GM18868 (cell line): Measurements from ENCODE around the gene LRP1B.

ENCODE experiments used
- ATAC-seq: cut with Tn5 transposase; IDR thresholded peaks from one replicate; pipeline ENCODE4 v1.9.1; 2021; ENCODE audit warnings: mild to moderate bottlenecking, moderate library complexity; ENCODE audit not compliant: unreplicated experiment

LRP1B gene

DNA sequence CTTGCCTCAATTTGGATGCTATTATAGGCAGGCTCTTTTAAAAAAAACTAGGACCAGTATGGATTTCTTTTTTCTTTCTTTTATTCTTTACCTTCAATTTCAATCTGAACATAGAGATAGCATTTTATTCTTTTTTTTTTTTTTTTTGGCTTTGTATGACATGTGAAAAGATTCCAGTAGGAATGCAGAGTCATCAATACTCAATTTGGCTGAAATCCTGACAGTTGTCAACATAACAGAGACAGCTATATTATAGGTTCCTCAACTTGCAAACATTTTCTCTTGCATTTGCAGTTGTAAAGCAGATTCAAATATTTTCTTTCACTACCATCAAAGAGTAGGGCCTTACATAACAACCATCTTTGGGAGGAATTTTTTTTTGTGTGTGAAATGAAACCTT lies 334.4 kb downstream of the LRP1B start:
- ATAC-seq: no peak

DNA sequence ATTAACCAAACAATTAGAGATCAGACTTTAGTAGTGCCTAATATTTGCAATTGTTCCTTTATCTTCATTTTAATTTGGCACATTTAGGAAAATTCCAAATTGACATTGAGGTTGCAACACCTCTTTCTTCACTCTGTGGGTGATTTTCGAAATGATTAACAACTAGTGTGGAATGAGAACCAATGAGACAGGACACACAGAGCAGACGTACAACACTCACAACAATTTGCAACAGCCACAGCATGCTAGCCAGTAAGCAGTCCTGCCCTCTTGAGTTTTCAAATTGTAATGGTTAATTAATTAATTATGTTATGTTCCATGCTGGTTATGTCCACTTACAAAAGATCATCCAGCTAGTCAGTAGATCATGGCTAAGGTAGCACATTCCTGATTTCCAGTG lies 339.3 kb downstream of the LRP1B start:
- ATAC-seq: no peak

DNA sequence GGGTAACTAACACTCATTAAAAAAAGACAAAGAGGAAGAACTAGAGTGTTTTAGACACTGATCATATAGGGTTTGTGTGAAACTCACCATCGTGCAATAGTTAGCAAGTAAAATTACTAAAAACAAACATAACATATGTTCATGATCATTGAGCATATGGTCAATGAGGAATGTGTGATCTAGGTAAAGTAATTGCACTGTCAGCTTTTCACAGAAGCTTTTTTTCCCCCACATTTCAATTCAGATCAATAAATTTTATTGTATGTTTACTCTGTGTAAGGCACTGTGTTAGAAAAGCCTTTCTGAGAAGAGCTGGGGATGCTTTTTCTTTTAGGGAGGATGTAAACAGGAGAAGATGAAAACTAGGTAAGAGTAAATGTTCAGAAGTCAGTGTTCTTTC lies 348.2 kb downstream of the LRP1B start:
- ATAC-seq: no peak

DNA sequence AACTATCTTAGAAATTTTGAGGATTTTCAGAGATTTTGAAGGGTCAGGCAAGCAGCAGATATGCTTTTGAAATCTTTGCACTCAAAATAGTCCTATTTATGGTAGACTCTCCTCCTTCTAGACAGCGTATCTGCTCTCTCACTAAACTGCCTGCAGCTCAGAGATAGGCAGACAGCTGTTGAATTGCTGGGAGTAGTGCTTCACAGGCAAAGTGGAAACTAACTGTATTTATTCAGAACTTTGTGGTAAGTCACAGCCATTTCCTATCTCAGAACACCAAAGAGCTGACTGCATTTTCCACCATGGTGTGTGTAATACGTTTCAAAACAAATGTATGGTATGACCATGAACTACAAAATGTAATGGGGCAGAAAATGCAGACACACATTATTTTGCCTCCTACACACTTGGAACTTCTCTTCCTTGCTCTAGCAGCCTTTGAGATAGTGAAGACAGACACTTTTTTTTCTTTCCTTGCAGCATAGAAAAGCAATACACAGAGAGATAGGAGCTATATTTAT lies 352.4 kb downstream of the LRP1B start:
- ATAC-seq: no peak

DNA sequence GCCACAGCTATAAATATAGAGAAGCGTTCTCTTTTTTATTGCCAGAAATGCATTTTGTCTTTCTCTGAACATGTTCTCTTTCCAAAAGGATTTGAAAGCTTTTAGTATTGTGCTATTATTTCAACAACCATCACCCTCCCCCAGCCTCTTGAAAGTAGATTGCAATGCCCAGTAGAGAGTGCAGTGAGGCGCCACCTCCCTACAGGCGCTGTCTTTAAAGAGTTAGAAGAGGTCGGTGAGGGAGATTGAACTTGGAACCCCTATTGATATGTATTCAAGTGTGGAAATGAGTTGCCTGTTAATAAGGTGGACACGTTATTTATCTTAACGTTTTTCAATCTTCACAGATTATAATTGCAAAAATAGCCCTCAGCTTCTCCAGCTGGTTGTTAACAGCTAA lies 360.3 kb downstream of the LRP1B start:
- no peak for ATAC-seq

DNA sequence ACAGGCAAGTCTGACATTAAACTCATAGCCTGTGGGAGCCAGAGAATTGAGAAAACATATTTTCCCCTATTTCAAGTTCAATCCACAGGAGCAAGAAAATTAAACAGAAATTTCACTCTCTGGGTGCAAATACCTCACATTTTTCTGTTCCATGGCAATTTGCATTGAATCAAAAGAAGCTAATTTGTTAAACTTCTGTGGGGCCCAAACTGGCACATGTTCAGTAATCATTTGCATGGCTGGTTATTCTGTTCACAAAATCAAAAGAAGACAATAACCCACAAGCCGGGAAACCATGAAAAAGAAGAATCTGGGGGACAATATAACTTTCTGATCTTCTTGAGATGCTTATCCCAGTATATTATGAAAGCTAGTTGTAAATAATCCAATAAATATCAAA lies 363.1 kb downstream of the LRP1B start:
- ATAC-seq: no peak

DNA sequence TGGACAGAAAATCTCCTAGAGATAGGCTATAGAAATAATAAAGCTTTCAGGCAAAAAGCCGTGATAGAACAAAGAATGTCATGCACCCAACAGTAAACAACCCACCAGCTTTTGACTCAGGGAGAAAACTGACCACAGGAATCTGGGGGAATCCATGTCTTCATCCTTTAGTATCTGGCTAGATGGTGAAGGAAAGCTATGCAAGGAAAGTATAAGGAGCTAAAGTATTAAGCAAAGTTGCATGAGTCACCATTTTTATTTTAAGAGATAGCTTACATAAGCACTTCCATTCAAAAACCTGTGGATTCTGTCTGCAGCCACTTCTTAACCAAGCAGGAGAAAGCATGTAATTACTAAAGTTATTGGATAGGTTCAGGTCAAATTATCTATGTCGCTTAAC lies 363.8 kb downstream of the LRP1B start:
- no peak for ATAC-seq

DNA sequence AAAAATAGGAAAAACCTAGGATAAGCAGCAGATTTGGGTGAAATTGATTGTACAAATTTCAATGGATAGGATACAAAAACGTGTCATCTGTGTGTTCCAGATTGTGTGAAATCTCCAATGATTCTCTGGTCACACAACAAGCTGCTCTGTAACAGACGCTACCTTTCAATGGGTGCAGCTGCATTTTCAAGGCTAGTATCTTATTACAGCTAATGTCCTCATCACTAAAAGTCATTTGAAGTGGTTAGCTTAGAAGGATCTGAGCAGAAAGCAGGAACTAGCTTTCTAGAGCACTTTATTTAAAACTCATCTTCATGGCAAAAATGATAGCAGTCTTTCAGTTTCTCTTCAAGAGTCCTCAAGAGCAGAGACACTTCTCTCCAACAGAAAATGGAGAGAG lies 364.6 kb downstream of the LRP1B start:
- ATAC-seq: no peak

DNA sequence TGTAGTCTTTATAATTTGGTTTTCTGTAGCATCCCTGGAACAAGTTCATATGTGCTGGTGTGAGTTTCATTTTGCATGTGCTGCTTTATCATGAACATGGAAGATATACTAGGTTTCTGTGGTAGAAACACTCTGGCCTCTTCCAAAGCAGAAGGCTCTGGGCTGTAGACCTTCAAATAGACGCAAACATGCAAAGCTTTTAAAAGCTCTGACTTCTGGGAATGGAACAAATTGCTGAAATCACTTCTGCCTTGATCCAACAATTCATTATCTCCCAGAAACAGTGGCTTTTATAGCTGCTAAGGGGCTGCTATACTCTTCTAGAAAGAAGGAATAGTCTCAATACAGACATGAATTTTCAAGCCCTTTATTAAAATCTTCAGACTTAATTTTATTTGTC lies 382.2 kb downstream of the LRP1B start:
- no peak for ATAC-seq

DNA sequence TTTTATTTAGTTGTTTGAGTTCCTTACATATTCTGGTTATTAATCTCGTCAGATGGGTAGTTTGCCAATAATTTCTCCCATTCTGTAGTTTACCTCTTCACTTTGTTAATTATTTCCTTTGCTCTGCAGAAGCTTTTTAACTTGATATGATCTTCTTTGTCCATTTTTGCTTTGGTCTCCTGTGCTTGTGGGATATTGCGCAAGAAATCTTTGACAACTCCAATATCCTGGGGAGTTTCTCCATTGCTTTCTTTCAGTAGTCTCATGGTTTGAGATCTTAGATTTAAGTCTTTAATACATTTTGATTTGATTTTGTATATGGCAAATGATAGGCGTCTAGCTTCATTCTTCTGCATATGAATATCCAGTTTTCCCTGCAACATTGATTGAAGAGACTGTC lies 389.2 kb downstream of the LRP1B start:
- no peak for ATAC-seq

DNA sequence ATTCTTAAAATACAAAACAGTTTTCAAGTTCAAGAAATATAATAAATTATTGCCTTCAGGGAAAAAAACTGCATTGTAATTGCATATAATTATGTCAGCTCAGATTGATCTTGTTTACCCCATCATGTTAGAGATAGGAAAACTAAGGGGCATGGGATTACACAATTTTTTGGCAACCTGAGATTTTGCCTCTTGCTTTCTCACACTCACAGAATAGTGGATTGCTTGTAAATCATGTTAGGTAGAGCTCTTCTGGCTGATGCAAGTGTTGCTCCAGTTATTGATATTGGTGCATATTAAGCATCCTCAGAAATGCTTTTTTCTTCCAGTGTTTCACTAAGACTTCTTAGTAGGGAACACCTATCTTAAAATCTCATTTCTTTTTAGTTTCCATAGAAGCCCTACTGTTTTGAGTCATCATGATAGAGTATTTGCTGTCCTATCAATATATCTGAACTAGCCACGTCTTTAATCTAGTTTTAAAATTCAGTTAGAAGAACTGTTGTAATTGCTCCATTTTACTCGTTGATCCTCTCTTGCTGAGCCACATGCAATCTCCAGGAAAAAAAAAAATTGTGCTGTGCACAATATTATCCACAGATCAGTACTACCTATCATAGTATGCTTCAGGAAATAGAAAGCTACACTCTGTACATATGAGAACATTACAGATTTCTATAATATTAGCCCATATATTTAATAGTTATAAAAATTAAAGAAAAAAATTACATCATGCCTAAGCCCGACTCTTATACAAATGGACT lies 393.1 kb downstream of the LRP1B start:
- no peak for ATAC-seq

DNA sequence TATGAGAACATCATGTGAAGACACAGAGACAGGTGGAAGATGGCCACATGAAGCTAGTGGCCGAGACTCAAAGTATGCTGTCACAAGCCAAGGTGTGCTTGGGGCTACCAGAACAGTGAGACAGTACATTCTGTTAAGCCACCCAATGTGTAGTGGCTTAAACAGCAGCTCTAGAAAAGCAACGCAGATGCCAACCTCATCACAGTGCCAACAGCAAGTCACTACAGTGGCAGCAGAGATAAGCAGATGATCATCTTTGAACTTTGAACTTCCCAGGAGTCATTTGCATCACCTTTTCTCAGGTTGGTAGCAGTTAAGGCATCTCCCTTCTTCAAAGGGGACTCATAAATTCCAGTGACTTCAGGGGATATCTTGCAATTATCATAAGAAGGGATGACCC lies 394.4 kb downstream of the LRP1B start:
- ATAC-seq: no peak

DNA sequence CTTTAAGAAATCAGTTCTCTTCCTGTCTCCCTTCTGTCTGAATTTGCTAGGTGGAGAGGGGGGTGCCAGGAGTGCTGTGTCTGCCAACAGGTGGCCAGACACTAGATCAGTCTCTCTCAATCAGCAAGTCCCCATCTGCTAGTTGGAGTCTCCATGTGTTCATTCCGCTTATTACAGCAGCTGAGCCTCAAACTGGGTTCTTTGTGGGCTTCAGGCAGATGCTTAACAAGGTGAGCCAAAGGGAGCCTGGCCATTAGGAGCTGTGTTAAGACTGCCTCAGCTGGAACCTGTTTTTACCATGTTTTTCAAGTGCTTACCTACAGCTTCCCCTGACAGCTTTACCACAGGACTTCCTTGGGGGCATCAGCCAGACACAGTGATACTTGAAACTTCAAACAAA lies 401.9 kb downstream of the LRP1B start:
- no peak for ATAC-seq

DNA sequence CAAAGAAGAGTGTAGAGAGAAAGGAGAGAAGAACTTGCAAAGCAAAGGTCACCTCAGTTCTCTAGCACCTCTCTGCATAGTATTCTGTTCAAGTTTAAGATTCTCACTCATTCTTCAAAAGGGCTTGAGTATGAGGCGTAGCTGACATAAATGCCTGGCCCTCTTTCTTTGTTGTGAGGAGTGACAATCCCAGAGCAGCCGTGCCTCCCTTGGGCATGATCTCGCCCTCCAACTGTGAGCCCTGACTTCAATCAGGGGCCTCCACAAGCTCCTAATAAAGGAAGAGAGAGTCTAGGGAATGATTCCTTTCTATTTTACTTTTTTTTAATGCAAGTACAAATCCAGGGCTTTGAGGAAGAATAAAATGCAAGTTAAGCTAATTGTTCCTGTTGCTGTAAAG lies 402.7 kb downstream of the LRP1B start:
- no peak for ATAC-seq

DNA sequence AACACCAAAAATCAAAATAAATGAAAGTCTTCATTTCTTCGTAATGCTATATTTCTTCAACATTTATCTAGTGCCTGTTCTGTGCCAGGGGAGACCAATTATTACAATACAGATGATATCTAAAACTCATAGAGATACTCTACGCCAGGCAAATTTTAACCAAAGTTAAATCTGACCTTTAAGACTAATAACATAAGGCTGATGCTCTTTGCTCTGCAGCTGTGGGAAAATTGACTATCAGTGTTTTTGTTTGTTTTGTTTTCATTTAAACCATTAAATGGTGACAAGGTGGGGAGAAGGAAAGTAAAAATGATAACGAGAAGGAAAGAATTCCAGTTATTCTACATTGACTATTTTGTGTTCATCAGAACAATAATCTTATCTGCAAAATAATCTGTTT lies 406.4 kb downstream of the LRP1B start:
- no peak for ATAC-seq

DNA sequence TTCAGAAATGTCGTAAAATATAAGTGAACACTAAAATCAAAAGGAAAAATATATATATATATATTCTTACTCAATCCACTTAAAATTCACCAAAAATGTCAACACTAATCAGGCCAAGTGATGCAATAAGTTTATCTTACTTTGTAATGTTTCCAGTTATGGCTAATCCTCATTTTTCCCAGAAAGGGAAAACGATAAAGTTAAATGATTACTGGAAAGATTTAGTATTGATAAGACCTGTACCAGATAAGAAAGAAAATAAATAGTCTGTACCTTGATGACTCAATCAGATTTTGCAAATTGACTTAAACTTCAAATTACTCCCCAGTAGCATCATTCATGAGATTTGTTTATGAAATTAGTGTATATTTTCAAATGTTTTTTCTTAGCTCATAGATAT lies 407.0 kb downstream of the LRP1B start:
- ATAC-seq: no peak

DNA sequence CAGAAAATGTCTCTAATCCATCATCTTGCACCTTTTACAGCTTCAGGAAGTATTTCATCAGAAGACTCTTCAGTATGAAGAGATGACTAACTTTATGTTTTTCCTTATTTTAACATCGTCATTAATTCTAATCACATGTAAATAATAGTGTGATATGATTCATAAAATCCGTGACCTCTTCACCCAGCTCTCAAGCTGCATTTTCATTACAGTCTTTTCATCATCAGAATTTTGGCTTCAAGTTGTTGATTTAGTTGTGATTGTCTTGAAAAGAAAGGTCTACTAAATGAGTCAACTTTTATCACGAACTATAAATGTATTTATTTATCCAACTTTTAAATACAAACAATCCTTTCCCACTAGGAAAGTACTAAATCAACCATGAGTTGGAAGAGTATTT lies 410.3 kb downstream of the LRP1B start:
- ATAC-seq: no peak

DNA sequence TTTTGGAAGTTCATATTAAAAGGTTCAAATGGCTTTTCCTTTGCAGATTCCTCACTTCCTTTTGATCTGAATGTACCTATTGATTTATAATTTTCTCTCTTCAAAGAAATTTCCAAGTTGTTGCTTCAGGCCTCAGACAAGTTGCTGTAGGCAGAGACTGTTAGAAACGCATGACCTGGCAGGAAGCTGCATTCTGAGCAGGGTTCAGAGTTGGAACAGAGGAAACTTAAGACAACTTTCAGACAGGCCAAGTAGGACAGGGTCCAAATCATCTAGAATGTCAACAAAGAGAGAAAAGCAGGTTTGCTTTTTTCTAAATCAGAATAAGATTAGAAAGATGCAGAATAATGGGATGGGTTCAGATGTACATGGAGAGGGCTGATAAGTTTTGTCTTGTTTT lies 416.3 kb downstream of the LRP1B start:
- ATAC-seq: no peak

DNA sequence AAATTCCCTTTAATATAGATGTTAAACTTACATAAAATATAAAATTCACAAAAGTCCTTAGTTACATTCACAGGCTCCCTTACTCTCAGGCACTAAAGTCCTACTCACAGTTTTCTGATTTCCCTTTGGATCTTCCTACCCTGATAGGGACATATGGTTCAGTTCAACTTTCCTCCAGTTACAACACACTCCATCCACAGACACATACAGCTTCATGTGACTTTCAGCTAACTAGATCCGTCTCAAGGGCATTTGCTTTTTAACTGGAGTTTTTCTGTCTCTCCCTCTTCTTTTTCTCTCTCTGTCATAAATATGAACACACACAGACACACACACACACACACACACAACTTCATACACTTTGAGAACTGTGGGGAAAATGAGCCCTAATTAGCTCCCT lies 419.2 kb downstream of the LRP1B start:
- no peak for ATAC-seq

DNA sequence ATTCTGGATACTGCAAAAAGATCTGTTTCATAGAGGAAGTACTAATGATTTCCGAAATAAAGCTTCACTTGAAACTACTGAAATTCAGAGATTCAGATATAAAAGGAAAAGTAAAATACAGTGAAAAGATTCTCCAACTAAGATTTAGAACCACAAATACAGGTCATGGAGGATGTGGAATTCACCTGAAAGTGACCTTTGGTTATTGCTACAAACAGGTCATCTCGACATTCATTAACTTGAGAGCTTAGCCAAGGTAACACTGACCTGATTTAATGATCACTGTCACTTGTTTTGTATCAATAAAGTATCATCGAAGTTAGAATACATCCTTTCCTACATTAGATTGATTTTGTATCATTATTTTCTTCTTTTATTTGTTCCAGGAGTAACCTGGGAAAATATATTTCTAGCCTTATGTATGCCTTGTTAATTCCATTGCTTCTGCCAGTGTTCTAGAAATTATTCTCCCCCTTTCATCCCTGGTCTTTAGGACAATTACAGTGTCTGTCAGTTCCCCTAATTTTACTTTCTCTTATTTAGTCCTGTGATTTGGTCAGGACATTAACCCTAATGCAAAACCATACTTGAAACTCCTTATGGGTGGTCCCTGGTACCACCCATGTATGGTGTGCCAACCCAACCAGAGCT lies 420.1 kb downstream of the LRP1B start:
- no peak for ATAC-seq

DNA sequence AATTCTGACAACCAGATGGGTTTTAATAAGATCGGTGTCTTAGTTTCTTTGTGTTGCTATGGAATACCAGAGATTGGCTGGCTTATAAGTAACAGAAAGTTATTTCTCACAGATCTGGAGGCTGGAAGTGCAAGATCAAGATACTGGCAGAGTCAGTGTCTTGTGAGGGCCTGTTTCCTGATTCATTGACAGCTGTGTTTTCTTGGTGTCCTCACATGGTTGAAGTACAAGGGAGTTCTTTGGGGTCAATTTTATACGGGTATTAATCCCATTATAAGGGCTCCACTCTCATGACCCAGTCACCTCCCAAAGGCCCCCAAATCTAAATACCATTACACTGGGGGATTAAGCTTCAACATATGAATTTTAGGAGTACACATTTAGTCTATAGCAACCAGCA lies 421.1 kb downstream of the LRP1B start:
- no peak for ATAC-seq

DNA sequence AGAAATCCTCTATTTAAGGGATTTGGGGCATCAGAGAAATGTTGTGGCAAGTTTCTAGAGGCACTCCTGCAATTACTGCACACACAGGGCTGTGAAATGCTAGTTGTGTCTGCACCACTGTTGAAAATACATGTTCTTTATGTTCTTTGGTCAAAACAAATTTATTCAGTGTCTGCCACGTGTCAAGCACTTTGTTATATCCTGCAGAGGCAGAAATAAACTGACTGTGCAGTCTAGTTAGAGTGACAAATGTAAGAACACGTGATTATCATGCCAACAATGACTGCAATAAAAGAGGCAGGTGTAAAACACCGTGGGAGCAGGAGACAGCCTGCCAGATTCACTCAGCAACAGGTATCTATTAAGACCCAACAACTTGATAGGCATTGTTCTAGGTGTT lies 423.3 kb downstream of the LRP1B start:
- ATAC-seq: no peak

DNA sequence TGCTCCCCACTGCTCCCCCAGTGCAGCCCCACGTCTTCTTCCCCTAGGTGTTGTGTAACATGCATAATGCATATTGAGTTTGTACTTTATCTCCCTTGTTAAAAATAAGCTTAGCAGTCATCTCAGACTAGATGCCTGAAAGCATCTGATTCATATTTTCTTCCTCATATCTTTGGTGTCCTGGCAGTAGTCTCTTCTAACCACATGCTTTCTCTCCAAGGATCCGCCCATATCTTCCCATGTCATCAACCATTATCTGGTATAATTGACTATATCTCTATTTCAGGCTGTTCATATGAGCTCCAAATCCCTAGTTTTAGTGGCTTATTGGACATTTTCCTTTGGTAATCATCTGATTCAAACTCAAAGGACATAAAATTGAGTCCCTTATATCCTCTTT lies 426.3 kb downstream of the LRP1B start:
- no peak for ATAC-seq
